A673 (cell line): ENCODE results near the gene PCP4. TPM values are rescaled to one million over a fixed set of nuclear protein-coding genes. Genes with fewer than 3 reads are reported as not detected.
"Not testable (repeated sequence)": the region's sequence is repeated elsewhere in the genome, so short reads cannot be mapped to it uniquely, and the experiment has no call there.

Source experiments
- BruUV-seq: library from RNA; stranded (reverse); fragments of 400-500 nt; replicated peaks from 2 replicates; lab custom pipeline; 2021; lab: Mats Ljungman, UMichigan
- CTCF ChIA-PET: fragments of 300-600 bp; sonication (Branson Sonifier 250); formaldehyde crosslinking; loops from one replicate; lab custom pipeline; 2022; ENCODE audit warnings: antibody characterized with exemption; lab: Charles Lee
- POLR2A ChIA-PET: fragments of 300-600 bp; sonication (Branson Sonifier 250); formaldehyde crosslinking; loops from one replicate; lab custom pipeline; 2022; ENCODE audit warnings: antibody characterized with exemption; ENCODE audit not compliant: low non-redundant PET; lab: Charles Lee
- DNase-seq: peaks from one replicate; pipeline ENCODE4 v3.0.0-alpha.2; 2015; ENCODE audit warnings: low spot score
- H3K27ac ChIP-seq: fragments of 200-600 bp; sonication (generic); 2 replicates; pipeline ENCODE4 v1.5.1; 2016; ENCODE audit warnings: mixed run types, low read depth, mild to moderate bottlenecking, mixed read lengths, antibody characterized with exemption, low read length; ENCODE audit not compliant: poor library complexity, severe bottlenecking
- H3K27me3 ChIP-seq: fragments of 200-600 bp; sonication (generic); replicated peaks from 2 replicates; pipeline ENCODE4 v1.6.1; 2017; ENCODE audit warnings: mixed run types, low read depth, mild to moderate bottlenecking, mixed read lengths, antibody characterized with exemption, low read length; ENCODE audit not compliant: insufficient read depth, poor library complexity
- H3K36me3 ChIP-seq: fragments of 200-600 bp; sonication (generic); 2 replicates; pipeline ENCODE4 v1.6.1; 2016; ENCODE audit warnings: mixed run types, mild to moderate bottlenecking, mixed read lengths, antibody characterized with exemption, low read length; ENCODE audit not compliant: insufficient read depth, poor library complexity, severe bottlenecking
- H3K4me1 ChIP-seq: fragments of 200-600 bp; sonication (generic); 2 replicates; pipeline ENCODE4 v1.6.1; 2017; ENCODE audit warnings: mixed run types, mild to moderate bottlenecking, mixed read lengths, antibody characterized with exemption, low read length; ENCODE audit not compliant: insufficient read depth, poor library complexity, severe bottlenecking
- H3K4me3 ChIP-seq: fragments of 200-600 bp; sonication (generic); 2 replicates; pipeline ENCODE4 v1.5.1; 2016; ENCODE audit warnings: low read depth, mixed run types, mild to moderate bottlenecking, mixed read lengths, low read length; ENCODE audit not compliant: poor library complexity, severe bottlenecking
- H3K9me3 ChIP-seq: fragments of 200-600 bp; sonication (generic); 2 replicates; pipeline ENCODE4 v1.6.1; 2016; ENCODE audit warnings: mixed run types, low read depth, mild to moderate bottlenecking, mixed read lengths, antibody characterized with exemption, low read length; ENCODE audit not compliant: poor library complexity, severe bottlenecking
- EZH2 ChIP-seq: fragments of 200-600 bp; sonication (generic); IDR thresholded peaks from 2 replicates; pipeline ENCODE4 v1.6.1; 2017; ENCODE audit warnings: borderline replicate concordance, low read depth, mild to moderate bottlenecking, mixed read lengths, antibody characterized with exemption, low read length; ENCODE audit not compliant: poor library complexity, severe bottlenecking
- intact Hi-C: fragments of 100-400 bp; cut with micrococcal nuclease; formaldehyde crosslinking; loops from one replicate; pipeline ENCODE4 v1.10.0; 2022; ENCODE audit not compliant: unreplicated experiment
- total RNA-seq: library from RNA; stranded (reverse); gene quantifications from 2 replicates; pipeline ENCODE4 v1.2.3, GENCODE V29; 2021
- TF ChIP-seq, protein P1 (sequence below): fragments of 300-800, 200-600 bp; sonication (generic); conservative IDR thresholded peaks from 2 replicates; pipeline ENCODE4 v1.5.1; 2017; ENCODE audit warnings: low read depth, mild to moderate bottlenecking, antibody characterized with exemption, low read length, moderate library complexity, mixed read lengths

Gene PCP4
- total RNA-seq, 1 experiment from 2014 or later, result not detected

GRCh38 chr21:39888848-39889247 is 21.6 kb downstream of the PCP4 start:
- Histone ChIP-seq H3K27ac (no peak overlapping the region), H3K27me3 (peaks cover 7% of the 10 kb centered on the region), H3K9me3 (no peaks in the 10 kb centered on the region), H3K36me3 (no peaks in the 10 kb centered on the region), H3K4me3 (no peak overlapping the region), H3K4me1 (no peaks in the 10 kb centered on the region)
- no TSS peak for BruUV-seq
- TF ChIP-seq EZH2, result no peak
- TF ChIP-seq, protein P1, sequence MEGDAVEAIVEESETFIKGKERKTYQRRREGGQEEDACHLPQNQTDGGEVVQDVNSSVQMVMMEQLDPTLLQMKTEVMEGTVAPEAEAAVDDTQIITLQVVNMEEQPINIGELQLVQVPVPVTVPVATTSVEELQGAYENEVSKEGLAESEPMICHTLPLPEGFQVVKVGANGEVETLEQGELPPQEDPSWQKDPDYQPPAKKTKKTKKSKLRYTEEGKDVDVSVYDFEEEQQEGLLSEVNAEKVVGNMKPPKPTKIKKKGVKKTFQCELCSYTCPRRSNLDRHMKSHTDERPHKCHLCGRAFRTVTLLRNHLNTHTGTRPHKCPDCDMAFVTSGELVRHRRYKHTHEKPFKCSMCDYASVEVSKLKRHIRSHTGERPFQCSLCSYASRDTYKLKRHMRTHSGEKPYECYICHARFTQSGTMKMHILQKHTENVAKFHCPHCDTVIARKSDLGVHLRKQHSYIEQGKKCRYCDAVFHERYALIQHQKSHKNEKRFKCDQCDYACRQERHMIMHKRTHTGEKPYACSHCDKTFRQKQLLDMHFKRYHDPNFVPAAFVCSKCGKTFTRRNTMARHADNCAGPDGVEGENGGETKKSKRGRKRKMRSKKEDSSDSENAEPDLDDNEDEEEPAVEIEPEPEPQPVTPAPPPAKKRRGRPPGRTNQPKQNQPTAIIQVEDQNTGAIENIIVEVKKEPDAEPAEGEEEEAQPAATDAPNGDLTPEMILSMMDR, result no peak
- ChIA-PET POLR2A (no interaction called here), CTCF (no interaction called here)
- DNase-seq, result no peak
- intact Hi-C loops, result no loop called here

DNA sequence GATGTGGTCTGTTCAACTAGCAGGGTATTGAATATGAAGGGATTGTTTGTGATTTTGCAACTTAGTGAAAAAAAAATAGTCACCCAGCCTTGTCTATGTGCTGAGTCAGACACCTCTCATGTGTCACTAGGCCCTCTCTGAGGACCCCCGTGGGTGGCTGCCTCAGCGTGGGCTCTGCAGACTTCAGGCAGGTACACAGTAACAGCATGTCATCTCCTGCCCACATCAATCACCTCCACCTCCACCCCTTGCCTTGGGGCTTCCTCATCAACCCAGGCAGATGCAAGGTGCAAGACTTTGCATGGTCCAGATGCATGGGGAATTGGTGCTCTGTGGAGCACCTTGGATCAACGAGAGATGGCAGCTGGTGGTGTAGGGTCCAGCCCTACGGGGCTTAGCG is 23.9 kb downstream of the PCP4 start:
- CTCF ChIA-PET, result no interaction called here
- Histone ChIP-seq H3K9me3 (no peaks in the 10 kb centered on the region), H3K27ac (no peak overlapping the region), H3K4me3 (no peak overlapping the region), H3K4me1 (no peaks in the 10 kb centered on the region), H3K36me3 (no peaks in the 10 kb centered on the region), H3K27me3 (peaks cover 16% of the 10 kb centered on the region)
- intact Hi-C loops, result no loop called here
- TF ChIP-seq, protein P1, result no peak
- TF ChIP-seq EZH2, result no peak
- POLR2A ChIA-PET, result no interaction called here
- no TSS peak for BruUV-seq
- DNase-seq, result no peak

- H3K36me3 ChIP-seq, BruUV-seq, H3K9me3 ChIP-seq, POLR2A ChIA-PET, H3K4me3 ChIP-seq, H3K4me1 ChIP-seq, DNase-seq, CTCF ChIA-PET, intact Hi-C loops, H3K27ac ChIP-seq: not testable (repeated sequence)
- peaks cover 17% of the 10 kb centered on the region for H3K27me3 ChIP-seq
Observed at GRCh38 chr21:39891863-39892262, 24.6 kb downstream of the PCP4 start.

- TF ChIP-seq, protein P1, result no peak
- no peak for TF ChIP-seq EZH2
- DNase-seq, result no peak
- CTCF ChIA-PET, result no interaction called here
- H3K9me3 ChIP-seq, result peaks cover 5% of the 10 kb centered on the region
- H3K36me3 ChIP-seq, result no peaks in the 10 kb centered on the region
- no peak overlapping the region for H3K4me3 ChIP-seq
- peaks cover 10% of the 10 kb centered on the region for H3K27me3 ChIP-seq
- no TSS peak for BruUV-seq
- no peak overlapping the region for H3K27ac ChIP-seq
- POLR2A ChIA-PET, result no interaction called here
- intact Hi-C loops, result no loop called here
- no peaks in the 10 kb centered on the region for H3K4me1 ChIP-seq
Observed at GRCh38 chr21:39900491-39900890, 33.3 kb downstream of the PCP4 start.
